Stimulated activated CD8-positive, alpha-beta memory T cell treated with anti-CD3 and anti-CD28 coated beads, Interleukin-7, amount 100 ng/mL, for 24 hours (primary cell): ENCODE measurements around the gene CFAP70.

Source experiments
- DNase-seq: peaks from one replicate; pipeline ENCODE4 v3.0.0-alpha.2; 2020; ENCODE audit warnings: low read depth

The CFAP70 gene

GRCh38 chr10:73215749-73216148 lies 142.9 kb downstream of the CFAP70 start:
- no peak for DNase-seq

GRCh38 chr10:73211106-73211811 lies 147.4 kb downstream of the CFAP70 start:
- no peak for DNase-seq

DNA sequence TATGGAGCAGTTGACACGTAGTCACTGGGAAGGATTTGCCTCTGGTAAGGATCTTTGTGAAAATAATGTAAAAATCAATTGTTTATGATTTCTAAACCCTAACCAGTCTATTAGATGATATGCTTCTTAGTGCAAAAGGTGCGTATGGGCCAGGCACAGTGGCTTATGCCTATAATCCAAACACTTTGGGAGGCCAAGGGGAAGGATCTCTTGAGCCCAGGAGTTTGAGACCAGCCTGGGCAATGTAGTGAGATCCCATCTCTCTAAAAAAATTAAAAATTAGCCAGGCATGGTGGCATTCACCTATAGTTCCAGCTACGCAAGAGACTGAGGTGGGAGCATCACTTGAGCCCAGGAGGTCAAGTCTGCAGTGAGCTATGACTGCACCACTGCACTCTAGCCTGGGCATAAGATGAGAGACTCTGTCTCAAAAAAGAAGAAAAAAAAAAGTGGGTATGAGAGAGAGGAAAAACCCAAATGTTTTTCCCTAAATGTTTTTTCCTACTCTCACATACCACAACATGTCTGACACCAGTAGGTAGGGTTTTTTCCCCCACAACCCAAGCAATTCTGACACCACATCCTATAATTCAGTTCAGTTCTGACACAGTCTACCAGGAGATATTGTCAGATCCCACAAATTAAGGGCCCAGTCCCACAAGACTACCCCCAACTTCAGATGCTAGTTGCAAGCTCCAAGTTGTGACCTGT lies 148.1 kb downstream of the CFAP70 start:
- no peak for DNase-seq

DNA sequence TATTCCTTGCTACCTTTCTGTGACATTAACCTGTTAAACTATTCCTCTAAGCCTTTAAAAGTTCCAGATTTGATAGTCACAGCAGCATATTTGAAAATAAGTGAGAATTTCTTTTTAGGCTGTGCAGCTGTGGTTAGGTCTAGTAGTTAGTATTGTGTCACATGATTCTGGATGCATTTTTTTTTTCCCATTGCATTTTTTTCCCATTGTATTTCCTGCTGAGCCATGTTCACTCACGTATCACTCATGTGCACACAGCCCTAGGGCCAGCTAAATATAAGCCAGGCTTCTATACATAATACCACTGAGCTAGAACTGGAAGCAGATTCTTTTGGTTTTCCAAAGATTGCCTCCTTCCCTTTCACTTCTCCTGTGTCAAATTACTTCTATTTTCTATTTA lies 149.0 kb downstream of the CFAP70 start:
- no peak for DNase-seq

DNA sequence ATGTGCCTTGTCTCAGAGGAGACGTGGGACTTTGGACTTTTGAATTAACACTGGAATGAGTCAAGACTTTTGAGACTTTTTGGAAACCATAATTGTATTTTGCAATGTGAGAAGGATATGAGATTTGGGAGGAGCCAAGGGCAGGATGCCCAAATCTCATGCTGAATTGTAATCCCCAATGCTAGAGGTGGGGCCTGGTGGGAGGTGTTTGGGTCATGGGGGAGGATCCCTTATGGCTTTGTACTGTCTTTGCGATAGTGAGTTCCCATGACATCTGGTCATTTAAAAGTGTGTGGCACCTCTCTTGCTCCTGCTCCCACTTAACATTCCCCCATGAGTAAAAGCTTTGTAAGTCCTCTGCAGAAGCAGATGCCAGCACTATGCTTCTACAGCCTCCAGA lies 150.8 kb downstream of the CFAP70 start:
- no peak for DNase-seq

GRCh38 chr10:73206385-73206784 lies 152.3 kb downstream of the CFAP70 start:
- DNase-seq = no peak

DNA sequence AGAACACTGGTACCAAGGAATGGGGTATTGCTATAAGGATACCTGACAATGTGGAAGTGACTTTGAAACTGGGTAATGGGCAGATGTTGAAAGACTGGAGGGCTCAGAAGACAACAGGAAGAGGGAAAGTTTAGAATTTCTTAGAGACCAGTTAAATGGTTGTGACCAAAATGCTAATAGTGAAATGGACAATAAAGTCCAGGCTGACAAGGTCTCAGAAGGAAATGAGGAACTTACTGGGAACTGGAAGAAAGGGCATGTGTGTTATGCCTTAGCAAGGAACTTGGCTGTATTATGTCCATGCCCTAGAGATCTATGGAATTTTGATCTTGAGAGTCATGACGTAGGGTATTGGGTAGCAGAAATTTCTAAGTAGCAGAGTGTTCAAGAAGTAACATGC lies 152.8 kb downstream of the CFAP70 start:
- no peak for DNase-seq

- DNase-seq = no peak
Observed at GRCh38 chr10:73205081-73205480, 153.6 kb downstream of the CFAP70 start.
